GM12892 (cell line): ENCODE data around the gene LMF2.

Experiments used
- POLR2A ChIP-seq: IDR thresholded peaks from 2 replicates; pipeline ENCODE4 v1.6.1; 2011; ENCODE audit warnings: low read depth, low read length, control low read depth
- POLR2AphosphoS5 ChIP-seq: IDR thresholded peaks from 2 replicates; pipeline ENCODE4 v1.6.1; 2011; ENCODE audit warnings: low read depth, low read length, control low read depth

DNA sequence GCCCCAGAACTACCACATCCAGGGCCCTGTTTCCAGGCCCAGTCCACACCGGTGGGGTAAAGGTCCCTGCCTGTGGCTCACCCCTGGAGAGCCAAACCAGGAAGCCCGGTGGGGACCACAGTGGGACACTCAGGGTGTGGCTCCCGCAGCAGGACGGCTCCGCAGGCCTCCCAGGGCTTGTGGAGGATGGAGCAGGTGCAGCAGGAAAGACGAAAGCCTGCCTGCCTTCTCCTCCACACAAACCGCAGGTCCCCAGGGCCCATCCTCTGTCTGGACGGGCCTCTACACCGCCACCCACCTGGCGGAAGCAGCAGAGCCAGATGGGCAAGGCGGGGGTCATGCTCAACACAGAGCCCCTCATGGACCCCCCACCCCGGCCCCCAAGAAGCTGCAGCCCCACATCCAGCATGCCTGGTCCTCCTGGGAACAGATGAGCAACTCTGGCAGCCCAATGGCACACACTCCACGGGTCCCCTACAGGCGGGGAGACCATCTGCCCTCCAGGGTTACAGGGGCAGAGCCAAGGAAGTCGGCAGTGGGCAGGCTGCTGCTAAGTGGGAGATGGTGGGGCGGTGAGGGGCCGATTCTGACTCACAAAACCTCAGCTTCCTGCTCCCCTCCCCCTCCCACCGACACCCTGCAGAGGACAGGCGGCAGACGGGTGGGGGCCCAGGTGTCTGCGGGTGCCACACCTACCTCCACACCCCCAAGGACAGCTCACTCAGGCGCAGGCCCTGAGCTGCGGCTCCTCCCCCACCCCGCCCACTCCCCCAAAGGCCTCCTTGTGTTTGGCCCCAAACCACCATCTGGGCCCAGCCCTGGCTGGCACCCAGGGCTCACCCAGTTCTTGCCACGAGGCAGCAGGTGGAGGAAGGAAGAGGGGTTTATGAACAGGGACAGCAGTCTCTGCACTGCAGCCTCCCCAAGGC lies 37.9 kb downstream of the LMF2 start:
- peak; percentile 50 for TF ChIP-seq POLR2AphosphoS5
- TF ChIP-seq POLR2A, result peak; percentile 44; the same call in 1 of the 2 replicates
